ENCODE measurements around the gene OSR1.
"Not testable (repeated sequence)": the region's sequence is repeated elsewhere in the genome, so short reads cannot be mapped to it uniquely, and the experiment has no call there.

Gene OSR1

DNA sequence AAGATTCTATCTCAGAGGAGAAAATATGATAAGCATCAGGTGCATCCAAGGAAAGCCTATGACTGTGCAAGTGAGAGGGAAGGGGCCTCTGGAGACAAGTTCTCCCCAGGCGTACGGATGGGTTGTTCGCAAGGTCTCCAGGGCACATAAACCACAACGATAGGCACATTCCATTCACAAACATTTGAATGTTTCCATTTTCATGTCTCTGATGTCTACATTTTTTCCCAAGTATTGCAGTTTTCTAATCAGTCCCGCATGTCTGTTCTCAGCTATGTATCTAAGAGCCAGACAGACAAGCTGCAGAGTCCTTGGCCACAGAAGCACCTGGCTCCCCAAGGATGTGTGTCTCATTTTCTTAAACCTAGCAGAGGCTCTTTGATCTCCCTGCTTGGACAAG lies 28.0 kb downstream of the OSR1 start:
- DNase-seq: no peak

GRCh38 chr2:19329445-19329844 lies 29.0 kb downstream of the OSR1 start:
- no peak for DNase-seq

DNA sequence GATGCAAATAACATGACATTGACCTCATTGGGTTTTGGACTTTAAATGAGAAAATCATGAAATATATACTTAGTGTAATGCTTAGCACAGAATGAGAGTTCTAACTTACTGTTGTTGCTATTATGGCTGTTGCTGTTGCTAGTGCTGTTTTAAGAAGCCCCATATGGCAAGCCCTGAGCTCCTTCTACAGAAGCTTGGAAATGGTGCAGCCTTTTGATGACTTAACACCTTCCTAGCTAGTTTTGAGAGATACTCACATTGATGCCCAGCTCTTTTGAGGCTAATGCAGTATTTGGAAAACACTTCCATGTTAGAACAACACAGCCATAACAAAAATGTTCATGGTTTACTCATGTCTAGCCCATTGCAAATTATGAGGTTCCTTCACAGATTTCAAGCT lies 30.9 kb downstream of the OSR1 start:
- DNase-seq: no peak

DNA sequence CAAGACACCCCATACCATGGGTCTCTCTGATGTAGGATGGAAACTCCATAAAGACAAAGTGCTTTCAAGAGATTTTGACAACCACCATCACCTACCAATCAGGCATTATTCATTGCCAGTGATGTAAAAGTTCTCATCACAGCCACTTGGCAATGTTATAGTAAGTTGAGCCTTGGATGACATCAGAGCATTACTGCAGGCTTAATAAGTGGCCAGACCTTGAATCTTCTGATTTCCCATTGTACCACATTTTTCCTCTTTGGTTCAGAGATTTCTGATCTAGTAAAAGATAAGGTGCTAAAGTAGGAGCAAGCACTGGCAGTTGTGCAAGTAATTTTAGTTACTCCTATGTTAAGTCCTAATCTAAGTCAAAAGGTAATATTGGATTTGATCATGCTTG lies 36.5 kb downstream of the OSR1 start:
- DNase-seq: no peak

- no peak for DNase-seq
Observed at GRCh38 chr2:19320813-19321212, 37.6 kb downstream of the OSR1 start.

- no peak for DNase-seq
Observed at GRCh38 chr2:19319698-19320097, 38.7 kb downstream of the OSR1 start.

DNA sequence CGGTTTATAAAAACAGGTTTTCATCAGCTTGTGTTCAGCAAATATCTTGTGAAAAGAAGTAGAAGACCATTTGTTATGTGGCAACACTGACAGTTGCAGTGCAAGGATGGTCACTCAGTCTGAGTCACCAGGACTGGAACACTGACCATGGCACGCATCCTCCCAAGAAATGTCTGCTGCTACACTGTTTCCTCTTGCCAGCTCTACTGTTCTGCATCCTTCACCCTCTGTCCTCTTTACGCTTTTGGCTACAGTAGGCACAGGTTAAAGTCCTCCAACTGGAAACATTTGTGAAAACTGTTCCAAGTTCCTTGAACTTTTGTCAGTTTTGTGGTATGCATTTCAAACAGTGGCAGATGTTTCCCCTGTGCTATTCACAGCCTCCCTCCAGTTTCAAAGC lies 39.4 kb downstream of the OSR1 start:
- no peak for DNase-seq

DNA sequence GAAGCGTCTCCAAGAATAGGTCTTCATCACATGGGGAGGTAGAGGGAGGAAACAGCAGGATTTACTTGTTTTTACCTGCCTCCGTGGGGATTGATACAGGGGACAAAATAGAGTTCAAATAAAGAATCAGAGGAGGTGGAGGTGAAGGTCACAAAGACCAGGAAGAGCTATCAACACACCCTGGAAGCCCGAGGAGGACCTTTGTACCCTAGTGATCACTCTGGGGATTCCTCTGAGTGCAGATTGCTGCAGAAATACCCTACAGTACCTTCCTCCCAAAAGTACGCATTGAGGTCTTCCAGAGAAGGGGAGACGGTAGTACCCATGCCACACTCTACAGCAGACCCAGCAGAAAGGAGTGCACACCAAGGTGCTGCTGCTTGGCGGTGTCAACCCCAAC lies 44.9 kb downstream of the OSR1 start:
- no peak for DNase-seq

DNA sequence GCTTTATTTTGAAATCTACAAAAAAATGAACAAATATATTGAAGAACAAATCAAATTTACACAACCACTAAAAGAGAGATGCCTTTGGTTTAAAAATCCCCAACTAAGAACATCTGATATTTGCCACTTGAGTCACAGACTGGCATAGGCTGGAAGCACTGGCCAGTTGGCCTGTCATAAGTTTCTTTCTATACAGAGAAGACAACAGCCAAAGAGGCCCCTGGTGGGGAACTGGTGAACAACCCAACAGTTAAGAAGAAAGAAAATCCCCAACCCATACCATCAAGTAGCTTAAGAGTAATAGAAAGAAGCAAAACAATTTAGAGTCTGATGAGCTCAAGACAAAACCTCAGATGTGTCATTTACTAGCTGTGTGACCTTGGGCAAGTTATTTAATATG lies 45.5 kb downstream of the OSR1 start:
- no peak for DNase-seq

- not testable (repeated sequence) for DNase-seq
Observed at GRCh38 chr2:19306065-19306464, 52.4 kb downstream of the OSR1 start.

DNA sequence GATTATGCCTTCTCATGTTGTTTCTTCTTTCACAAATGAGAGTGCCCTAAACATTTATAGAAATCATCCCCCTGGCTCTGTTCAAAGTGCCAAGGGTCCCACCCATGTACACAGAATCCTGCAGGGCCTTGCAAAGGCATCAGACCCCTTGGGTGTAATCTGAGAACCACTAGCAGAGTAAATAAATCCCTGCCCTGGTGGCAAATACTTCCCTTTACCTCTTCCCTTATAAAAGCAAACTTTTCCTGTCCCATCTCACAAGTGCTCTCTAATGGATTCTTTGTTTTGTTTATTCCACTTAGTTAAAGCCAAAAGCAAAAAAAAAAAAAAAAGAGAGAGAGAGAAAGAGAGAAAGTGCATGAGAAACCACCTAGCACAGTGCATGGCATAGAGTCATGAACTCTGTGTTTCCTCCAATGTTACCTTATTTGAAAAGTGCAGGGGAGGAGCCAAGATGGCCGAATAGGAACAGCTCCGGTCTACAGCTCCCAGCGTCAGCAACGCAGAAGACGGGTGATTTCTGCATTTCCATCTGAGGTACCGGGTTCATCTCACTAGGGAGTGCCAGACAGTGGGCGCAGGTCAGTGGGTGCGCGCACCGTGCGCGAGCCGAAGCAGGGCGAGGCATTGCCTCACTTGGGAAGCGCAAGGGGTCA lies 52.9 kb downstream of the OSR1 start:
- DNase-seq: not testable (repeated sequence)

DNA sequence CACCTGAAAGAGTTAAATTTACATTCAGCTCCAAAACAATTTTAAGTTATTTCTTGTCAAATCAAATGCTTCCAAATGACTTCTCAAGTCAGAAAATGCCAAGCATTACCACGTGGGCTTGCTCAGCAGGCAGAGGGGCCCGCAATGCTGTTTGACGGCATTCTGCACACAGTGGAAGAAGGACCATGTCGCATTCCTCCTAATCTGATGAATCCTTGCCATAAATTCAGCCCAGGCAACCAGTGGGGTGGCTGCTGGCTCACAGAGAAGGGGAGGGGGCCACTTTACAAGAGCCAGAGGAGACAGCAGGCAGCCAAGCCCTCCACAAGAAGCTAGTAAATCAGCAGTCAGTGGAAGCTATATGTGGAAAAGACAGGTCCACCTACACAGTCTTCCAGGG lies 56.7 kb downstream of the OSR1 start:
- no peak for DNase-seq
